SK-N-SH (cell line): ENCODE measurements around the gene LRMDA. TPM values are rescaled to one million over a fixed set of nuclear protein-coding genes. Genes with fewer than 3 reads are reported as not detected.

Experiments used
- CTCF ChIA-PET: fragments of 300-600, 350-600 bp; formaldehyde crosslinking; extraction: SDS; loops from one replicate; lab custom pipeline; 2021; lab: Yijun Ruan, JAX
- POLR2A ChIA-PET: fragments of 350-600 bp; sonication (Branson Sonifier 250); formaldehyde crosslinking; extraction: SDS; loops from one replicate; lab custom pipeline; 2020; ENCODE audit warnings: antibody characterized with exemption, inconsistent platforms; lab: Yijun Ruan, JAX
- DNase-seq: peaks from one replicate; pipeline ENCODE4 v3.0.0; 2012
- H2AFZ ChIP-seq: fragments of 200-600 bp; sonication (generic); 2 replicates; pipeline ENCODE4 v1.8.1; 2016; ENCODE audit warnings: antibody characterized with exemption, mild to moderate bottlenecking, low read depth
- H3F3A ChIP-seq: fragments of 200-600 bp; sonication (generic); replicated peaks from 2 replicates; pipeline ENCODE3; 2016; ENCODE audit warnings: antibody characterized with exemption, mild to moderate bottlenecking; ENCODE audit not compliant: insufficient read depth
- H3K27ac ChIP-seq, 2 experiments: fragments of 200-500 bp in 1 of 2; fragments of 200-600 bp in 1 of 2; sonication (Bioruptor generic) in 1 of 2; sonication (generic), shearing (Covaris generic) in 1 of 2; 2 replicates each; pipeline versions ENCODE4 v1.5.1 to v1.6.1; 2014 to 2016; ENCODE audit warnings: low read depth in 2 of 2, inconsistent platforms in 1 of 2, low read length in 1 of 2, mild to moderate bottlenecking in 1 of 2, mixed read lengths in 1 of 2
- H3K27me3 ChIP-seq: fragments of 200-600 bp; sonication (generic), shearing (Covaris generic); 2 replicates; pipeline ENCODE4 v1.6.1; 2016; ENCODE audit warnings: mixed run types; ENCODE audit not compliant: insufficient read depth
- H3K36me3 ChIP-seq, 2 experiments: fragments of 200-500 bp in 1 of 2; fragments of 200-600 bp in 1 of 2; sonication (Bioruptor generic) in 1 of 2; sonication (generic) in 1 of 2; replicated peaks in 1 of 2; 2 replicates each; pipeline versions ENCODE3 to v1.5.1; 2014 to 2016; ENCODE audit warnings: low read length in 1 of 2, mild to moderate bottlenecking in 1 of 2; ENCODE audit not compliant: insufficient read depth in 2 of 2, control insufficient read depth in 1 of 2
- H3K4me1 ChIP-seq, 2 experiments: fragments of 200-500 bp in 1 of 2; fragments of 200-600 bp in 1 of 2; sonication (Bioruptor generic) in 1 of 2; sonication (generic), shearing (Covaris generic) in 1 of 2; 2 replicates each; pipeline versions ENCODE4 v1.5.1 to v1.6.1; 2014 to 2016; ENCODE audit warnings: low read depth in 1 of 2, low read length in 1 of 2, mixed run types in 1 of 2; ENCODE audit not compliant: insufficient read depth in 2 of 2, control insufficient read depth in 1 of 2
- H3K4me2 ChIP-seq: fragments of 200-600 bp; sonication (generic), shearing (Covaris generic); 2 replicates; pipeline ENCODE4 v1.6.1; 2017; ENCODE audit warnings: mixed run types
- H3K4me3 ChIP-seq, 2 experiments: fragments of 200-500 bp in 1 of 2; fragments of 200-600 bp in 1 of 2; sonication (Bioruptor generic) in 1 of 2; sonication (generic), shearing (Covaris generic) in 1 of 2; 2 replicates each; pipeline versions ENCODE4 v1.5.1 to v1.8.1; 2014 to 2016; ENCODE audit warnings: low read depth in 2 of 2, inconsistent platforms in 1 of 2, low read length in 1 of 2, mild to moderate bottlenecking in 1 of 2, mixed read lengths in 1 of 2, moderate library complexity in 1 of 2
- H3K79me2 ChIP-seq: fragments of 200-600 bp; sonication (generic); 2 replicates; pipeline ENCODE4 v1.8.1; 2017; ENCODE audit warnings: mild to moderate bottlenecking; ENCODE audit not compliant: insufficient read depth
- H3K9ac ChIP-seq: fragments of 200-600 bp; sonication (generic); 2 replicates; pipeline ENCODE4 v1.6.1; 2017; ENCODE audit warnings: mixed run types
- H3K9me2 ChIP-seq: fragments of 200-600 bp; sonication (generic); 2 replicates; pipeline ENCODE4 v1.6.1; 2017; ENCODE audit warnings: mixed run types
- H3K9me3 ChIP-seq: fragments of 200-600 bp; sonication (generic); 2 replicates; pipeline ENCODE4 v1.6.1; 2017; ENCODE audit warnings: mixed run types, mild to moderate bottlenecking, moderate library complexity
- H4K20me1 ChIP-seq: fragments of 200-600 bp; sonication (generic); 2 replicates; pipeline ENCODE4 v1.6.1; 2017; ENCODE audit warnings: mild to moderate bottlenecking, mixed run types; ENCODE audit not compliant: insufficient read depth
- ELF1 ChIP-seq: IDR thresholded peaks from 2 replicates; pipeline ENCODE4 v1.4.0; 2012
- EP300 ChIP-seq, 2 experiments: IDR thresholded peaks; 2 replicates each; pipeline versions ENCODE4 v1.4.0 to v1.6.1; 2012; ENCODE audit warnings: borderline replicate concordance in 1 of 2, low read depth in 1 of 2, low read length in 1 of 2
- EZH2phosphoT487 ChIP-seq: fragments of 200-600 bp; sonication (generic); IDR thresholded peaks from 2 replicates; pipeline ENCODE4 v1.6.1; 2017; ENCODE audit warnings: low read depth, mixed run types, mild to moderate bottlenecking, antibody characterized with exemption, moderate library complexity, borderline replicate concordance
- GABPA ChIP-seq: IDR thresholded peaks from 2 replicates; pipeline ENCODE4 v1.4.0; 2012; ENCODE audit warnings: low read depth, mild to moderate bottlenecking
- GATA2 ChIP-seq: sonication (generic); formaldehyde crosslinking; IDR thresholded peaks from 2 replicates; pipeline ENCODE4 v1.5.0; 2020; ENCODE audit warnings: mild to moderate bottlenecking, missing genetic modification reagents
- JUND ChIP-seq: IDR thresholded peaks from 2 replicates; pipeline ENCODE4 v1.4.0; 2012
- MEF2A ChIP-seq: IDR thresholded peaks from 2 replicates; pipeline ENCODE4 v1.4.0; 2012; ENCODE audit warnings: low read depth, borderline replicate concordance
- SMC3 ChIP-seq: IDR thresholded peaks from 2 replicates; pipeline ENCODE4 v1.6.1; 2012; ENCODE audit warnings: low read depth, low read length, improper control_type of control experiment
- TAF1 ChIP-seq: IDR thresholded peaks from 2 replicates; pipeline ENCODE4 v1.6.1; 2012; ENCODE audit warnings: low read depth, mild to moderate bottlenecking, low read length, moderate library complexity, borderline replicate concordance
- TCF12 ChIP-seq: IDR thresholded peaks from 2 replicates; pipeline ENCODE4 v1.4.0; 2012
- TEAD4 ChIP-seq: IDR thresholded peaks from 2 replicates; pipeline ENCODE4 v1.4.0; 2012; ENCODE audit warnings: mild to moderate bottlenecking, borderline replicate concordance; ENCODE audit not compliant: insufficient read depth
- YY1 ChIP-seq: IDR thresholded peaks from 2 replicates; pipeline ENCODE4 v1.4.0; 2012; ENCODE audit warnings: low read depth, mild to moderate bottlenecking
- whole genome bisulfite sequencing: methylation state at CpG from one replicate; pipeline ENCODE4 v1.1.6; 2017; ENCODE audit warnings: low lambda C conversion rate; 5-methylcytosine and 5-hydroxymethylcytosine counted together
- polyA plus RNA-seq, 3 experiments: library from polyadenylated mRNA; depleted of rRNA; stranded (reverse); fragments of >200 nt; gene quantifications; 2 replicates each; pipeline ENCODE4 v1.2.3, GENCODE V29; 2012
- TF ChIP-seq, protein P1 (sequence below): IDR thresholded peaks from 2 replicates; pipeline ENCODE4; 2012
- TF ChIP-seq, protein P2 (sequence below): IDR thresholded peaks from 2 replicates; pipeline ENCODE4 v1.6.1; 2012; ENCODE audit warnings: mild to moderate bottlenecking, low read depth, low read length, moderate library complexity
- TF ChIP-seq, protein P3 (sequence below): IDR thresholded peaks from 2 replicates; pipeline ENCODE4 v1.4.0; 2012; ENCODE audit warnings: low read depth, borderline replicate concordance
- TF ChIP-seq, protein P4 (sequence below): fragments of 150-350 bp; IDR thresholded peaks from 2 replicates; pipeline ENCODE4 v1.6.1; 2016; ENCODE audit warnings: mild to moderate bottlenecking, low read depth, low read length
- TF ChIP-seq, protein P5 (sequence below): fragments of 150-350 bp; IDR thresholded peaks from 2 replicates; pipeline ENCODE4 v1.6.1; 2017; ENCODE audit warnings: antibody characterized with exemption, low read length, low read depth, borderline replicate concordance

LRMDA gene
- polyA plus RNA-seq, 1 of the 3 experiments (the other 2 are of a cell fraction), result 0.95 TPM

DNA sequence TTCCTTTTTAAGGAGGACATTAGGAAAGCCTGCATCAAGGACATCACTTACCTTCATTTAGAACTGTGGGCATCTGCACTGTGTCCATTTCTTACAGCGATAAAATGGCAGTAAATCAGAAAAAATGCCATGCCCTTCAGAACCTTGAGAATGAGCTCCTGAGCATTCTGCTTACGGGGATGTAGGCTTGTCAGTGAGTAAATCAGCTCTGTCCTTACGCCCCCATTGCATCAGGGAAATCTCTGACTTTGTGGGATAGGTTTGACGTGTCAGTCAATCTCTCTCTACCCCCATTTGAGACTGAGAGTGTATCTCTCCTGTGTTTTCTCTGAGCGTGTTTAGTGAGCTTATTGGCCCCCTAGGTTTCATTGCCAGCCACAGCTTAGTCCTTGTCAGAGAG, 837.1 kb downstream of the LRMDA start:
- ChIA-PET CTCF (no interaction called here), POLR2A (no interaction called here)
- WGBS, result 72% methylated on average over 5 of the region's 5 CpGs
- no peak overlapping the region for H3K4me3 ChIP-seq
- no peak overlapping the region for H3K9ac ChIP-seq
- H4K20me1 ChIP-seq, result no peaks in the 10 kb centered on the region
- no peaks in the 10 kb centered on the region for H3K9me2 ChIP-seq
- no peak overlapping the region for H2AFZ ChIP-seq
- H3K4me2 ChIP-seq, result no peak overlapping the region
- H3K27ac ChIP-seq, result no peak overlapping the region
- no peaks in the 10 kb centered on the region for H3K79me2 ChIP-seq
- H3K27me3 ChIP-seq, result no peaks in the 10 kb centered on the region
- TF ChIP-seq YY1 (no peak), EZH2phosphoT487 (no peak), JUND (no peak)
- TF ChIP-seq, protein P1, sequence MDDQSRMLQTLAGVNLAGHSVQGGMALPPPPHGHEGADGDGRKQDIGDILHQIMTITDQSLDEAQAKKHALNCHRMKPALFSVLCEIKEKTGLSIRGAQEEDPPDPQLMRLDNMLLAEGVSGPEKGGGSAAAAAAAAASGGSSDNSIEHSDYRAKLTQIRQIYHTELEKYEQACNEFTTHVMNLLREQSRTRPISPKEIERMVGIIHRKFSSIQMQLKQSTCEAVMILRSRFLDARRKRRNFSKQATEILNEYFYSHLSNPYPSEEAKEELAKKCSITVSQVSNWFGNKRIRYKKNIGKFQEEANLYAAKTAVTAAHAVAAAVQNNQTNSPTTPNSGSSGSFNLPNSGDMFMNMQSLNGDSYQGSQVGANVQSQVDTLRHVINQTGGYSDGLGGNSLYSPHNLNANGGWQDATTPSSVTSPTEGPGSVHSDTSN, result no peak
- TF ChIP-seq, protein P2, sequence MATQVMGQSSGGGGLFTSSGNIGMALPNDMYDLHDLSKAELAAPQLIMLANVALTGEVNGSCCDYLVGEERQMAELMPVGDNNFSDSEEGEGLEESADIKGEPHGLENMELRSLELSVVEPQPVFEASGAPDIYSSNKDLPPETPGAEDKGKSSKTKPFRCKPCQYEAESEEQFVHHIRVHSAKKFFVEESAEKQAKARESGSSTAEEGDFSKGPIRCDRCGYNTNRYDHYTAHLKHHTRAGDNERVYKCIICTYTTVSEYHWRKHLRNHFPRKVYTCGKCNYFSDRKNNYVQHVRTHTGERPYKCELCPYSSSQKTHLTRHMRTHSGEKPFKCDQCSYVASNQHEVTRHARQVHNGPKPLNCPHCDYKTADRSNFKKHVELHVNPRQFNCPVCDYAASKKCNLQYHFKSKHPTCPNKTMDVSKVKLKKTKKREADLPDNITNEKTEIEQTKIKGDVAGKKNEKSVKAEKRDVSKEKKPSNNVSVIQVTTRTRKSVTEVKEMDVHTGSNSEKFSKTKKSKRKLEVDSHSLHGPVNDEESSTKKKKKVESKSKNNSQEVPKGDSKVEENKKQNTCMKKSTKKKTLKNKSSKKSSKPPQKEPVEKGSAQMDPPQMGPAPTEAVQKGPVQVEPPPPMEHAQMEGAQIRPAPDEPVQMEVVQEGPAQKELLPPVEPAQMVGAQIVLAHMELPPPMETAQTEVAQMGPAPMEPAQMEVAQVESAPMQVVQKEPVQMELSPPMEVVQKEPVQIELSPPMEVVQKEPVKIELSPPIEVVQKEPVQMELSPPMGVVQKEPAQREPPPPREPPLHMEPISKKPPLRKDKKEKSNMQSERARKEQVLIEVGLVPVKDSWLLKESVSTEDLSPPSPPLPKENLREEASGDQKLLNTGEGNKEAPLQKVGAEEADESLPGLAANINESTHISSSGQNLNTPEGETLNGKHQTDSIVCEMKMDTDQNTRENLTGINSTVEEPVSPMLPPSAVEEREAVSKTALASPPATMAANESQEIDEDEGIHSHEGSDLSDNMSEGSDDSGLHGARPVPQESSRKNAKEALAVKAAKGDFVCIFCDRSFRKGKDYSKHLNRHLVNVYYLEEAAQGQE, result no peak
- no peaks in the 10 kb centered on the region for H3K4me1 ChIP-seq
- DNase-seq, result no peak
- no peaks in the 10 kb centered on the region for H3F3A ChIP-seq
- H3K9me3 ChIP-seq, result no peaks in the 10 kb centered on the region
- no peaks in the 10 kb centered on the region for H3K36me3 ChIP-seq

DNA sequence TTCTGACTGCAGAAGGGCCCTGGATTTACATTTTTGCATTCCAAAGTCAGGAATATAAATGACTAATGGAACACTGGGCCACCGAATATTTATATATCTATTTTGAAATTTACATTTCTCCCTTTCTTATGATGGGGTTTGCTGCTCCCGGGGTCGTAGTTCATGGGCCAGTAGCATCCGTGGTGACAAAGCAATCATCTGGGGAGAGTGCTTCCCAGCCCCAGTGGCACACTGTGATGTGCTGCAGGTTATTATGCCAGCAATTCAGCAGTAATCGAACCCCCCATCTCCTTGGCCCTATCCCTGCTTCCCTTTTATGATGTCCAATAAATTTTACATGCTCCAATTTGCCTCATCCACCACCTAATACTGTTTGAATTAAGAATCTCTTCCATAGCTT, 837.5 kb downstream of the LRMDA start:
- Histone ChIP-seq H3K4me1 (no peaks in the 10 kb centered on the region), H3K9me2 (no peaks in the 10 kb centered on the region), H3K9me3 (no peaks in the 10 kb centered on the region), H3K4me3 (no peak overlapping the region), H3K9ac (no peak overlapping the region), H3K27ac (no peak overlapping the region), H3K79me2 (no peaks in the 10 kb centered on the region), H3F3A (no peaks in the 10 kb centered on the region), H3K36me3 (no peaks in the 10 kb centered on the region), H2AFZ (no peak overlapping the region), H4K20me1 (no peaks in the 10 kb centered on the region), H3K4me2 (no peak overlapping the region), H3K27me3 (no peaks in the 10 kb centered on the region)
- 66% methylated on average over 5 of the region's 5 CpGs for WGBS
- POLR2A ChIA-PET, result no interaction called here
- DNase-seq, result no peak
- CTCF ChIA-PET, result no interaction called here
- TF ChIP-seq, protein P3, sequence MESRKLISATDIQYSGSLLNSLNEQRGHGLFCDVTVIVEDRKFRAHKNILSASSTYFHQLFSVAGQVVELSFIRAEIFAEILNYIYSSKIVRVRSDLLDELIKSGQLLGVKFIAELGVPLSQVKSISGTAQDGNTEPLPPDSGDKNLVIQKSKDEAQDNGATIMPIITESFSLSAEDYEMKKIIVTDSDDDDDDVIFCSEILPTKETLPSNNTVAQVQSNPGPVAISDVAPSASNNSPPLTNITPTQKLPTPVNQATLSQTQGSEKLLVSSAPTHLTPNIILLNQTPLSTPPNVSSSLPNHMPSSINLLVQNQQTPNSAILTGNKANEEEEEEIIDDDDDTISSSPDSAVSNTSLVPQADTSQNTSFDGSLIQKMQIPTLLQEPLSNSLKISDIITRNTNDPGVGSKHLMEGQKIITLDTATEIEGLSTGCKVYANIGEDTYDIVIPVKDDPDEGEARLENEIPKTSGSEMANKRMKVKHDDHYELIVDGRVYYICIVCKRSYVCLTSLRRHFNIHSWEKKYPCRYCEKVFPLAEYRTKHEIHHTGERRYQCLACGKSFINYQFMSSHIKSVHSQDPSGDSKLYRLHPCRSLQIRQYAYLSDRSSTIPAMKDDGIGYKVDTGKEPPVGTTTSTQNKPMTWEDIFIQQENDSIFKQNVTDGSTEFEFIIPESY, result no peak
- TF ChIP-seq JUND, result no peak
- TF ChIP-seq SMC3, result no peak
- TF ChIP-seq, protein P1, result no peak
- no peak for TF ChIP-seq ELF1
- TF ChIP-seq GATA2, result no peak
- no peak for TF ChIP-seq TEAD4
- TF ChIP-seq, protein P4, sequence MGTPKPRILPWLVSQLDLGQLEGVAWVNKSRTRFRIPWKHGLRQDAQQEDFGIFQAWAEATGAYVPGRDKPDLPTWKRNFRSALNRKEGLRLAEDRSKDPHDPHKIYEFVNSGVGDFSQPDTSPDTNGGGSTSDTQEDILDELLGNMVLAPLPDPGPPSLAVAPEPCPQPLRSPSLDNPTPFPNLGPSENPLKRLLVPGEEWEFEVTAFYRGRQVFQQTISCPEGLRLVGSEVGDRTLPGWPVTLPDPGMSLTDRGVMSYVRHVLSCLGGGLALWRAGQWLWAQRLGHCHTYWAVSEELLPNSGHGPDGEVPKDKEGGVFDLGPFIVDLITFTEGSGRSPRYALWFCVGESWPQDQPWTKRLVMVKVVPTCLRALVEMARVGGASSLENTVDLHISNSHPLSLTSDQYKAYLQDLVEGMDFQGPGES, result no peak
- TF ChIP-seq YY1, result no peak
- no peak for TF ChIP-seq TAF1
- TF ChIP-seq GABPA, result no peak
- TF ChIP-seq TCF12, result no peak
- TF ChIP-seq EP300 (IDR thresholded peaks at IDR 0.05; ENCODE audit: borderline replicate concordance in 1 of 2, low read depth in 1 of 2, low read length in 1 of 2), result no peak
- TF ChIP-seq MEF2A, result no peak
- TF ChIP-seq, protein P5, sequence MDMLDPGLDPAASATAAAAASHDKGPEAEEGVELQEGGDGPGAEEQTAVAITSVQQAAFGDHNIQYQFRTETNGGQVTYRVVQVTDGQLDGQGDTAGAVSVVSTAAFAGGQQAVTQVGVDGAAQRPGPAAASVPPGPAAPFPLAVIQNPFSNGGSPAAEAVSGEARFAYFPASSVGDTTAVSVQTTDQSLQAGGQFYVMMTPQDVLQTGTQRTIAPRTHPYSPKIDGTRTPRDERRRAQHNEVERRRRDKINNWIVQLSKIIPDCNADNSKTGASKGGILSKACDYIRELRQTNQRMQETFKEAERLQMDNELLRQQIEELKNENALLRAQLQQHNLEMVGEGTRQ, result no peak
